GM18867 (cell line): ENCODE measurements around the gene PSMB7.

Experiments
- ATAC-seq: cut with Tn5 transposase; IDR thresholded peaks from one replicate; pipeline ENCODE4 v1.9.1; 2021; ENCODE audit warnings: mild to moderate bottlenecking, moderate library complexity; ENCODE audit not compliant: unreplicated experiment

Gene PSMB7

DNA sequence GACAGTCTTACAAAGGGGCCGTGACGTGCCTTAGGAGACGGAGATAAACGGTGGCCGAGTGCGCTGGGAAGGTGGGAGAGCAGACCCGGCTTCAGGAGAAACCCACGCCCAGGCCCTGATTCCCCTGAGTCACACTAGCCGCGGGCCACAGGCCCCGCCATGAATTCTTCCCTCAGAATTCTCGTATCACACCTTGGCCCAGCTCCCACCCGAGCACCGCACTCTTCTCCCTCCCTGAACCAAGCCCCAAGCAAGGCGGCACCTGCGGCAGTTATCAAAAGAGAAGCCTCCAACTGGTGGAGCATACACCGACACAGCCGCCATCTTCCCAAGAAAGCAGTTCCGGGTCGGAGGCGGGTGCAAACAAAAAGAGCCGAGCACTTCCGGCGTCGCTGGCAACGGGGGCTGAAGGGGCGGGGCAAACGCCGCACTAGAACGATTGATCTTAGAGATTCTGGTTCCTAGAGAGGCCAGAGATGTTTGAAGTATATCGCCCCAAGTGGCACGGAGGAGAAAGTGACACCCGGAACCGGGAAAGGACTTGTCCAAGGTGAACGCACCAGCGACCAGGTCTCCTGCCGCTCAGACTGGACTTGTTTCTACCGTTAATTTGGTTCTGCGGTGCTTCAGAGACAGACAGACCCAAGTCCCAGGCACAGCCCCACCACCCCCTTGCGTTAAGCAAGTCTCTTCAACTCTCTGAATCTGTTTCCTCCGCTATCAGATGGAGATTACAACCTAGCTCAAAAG is at the start of gene PSMB7:
TSS of gene PSMB7 (minus strand) at position 341 of the 750 bp plus-strand sequence. CDS start at position 324, 17 bp downstream.
- peak; percentile 89 for ATAC-seq

DNA sequence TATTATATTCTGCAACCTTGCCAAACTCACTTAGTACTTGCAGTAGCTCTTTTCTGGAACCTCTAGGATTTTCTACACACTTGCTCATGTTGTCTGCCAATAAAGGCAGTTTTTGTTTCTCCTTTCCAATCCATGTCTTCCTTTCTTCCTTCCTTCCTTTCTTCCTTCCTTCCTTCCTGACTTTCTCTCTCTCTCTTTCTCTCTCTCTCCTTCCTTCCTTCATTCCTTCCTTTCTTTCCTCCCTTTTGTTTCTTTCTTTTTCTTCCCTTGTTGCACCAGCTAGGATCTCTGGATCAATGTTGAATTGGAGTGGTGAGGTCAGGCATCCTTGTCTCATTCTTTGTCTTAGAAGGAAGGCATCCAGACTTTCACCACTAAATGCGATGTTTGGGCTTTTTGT is 47.5 kb upstream of the PSMB7 start:
- no peak for ATAC-seq

DNA sequence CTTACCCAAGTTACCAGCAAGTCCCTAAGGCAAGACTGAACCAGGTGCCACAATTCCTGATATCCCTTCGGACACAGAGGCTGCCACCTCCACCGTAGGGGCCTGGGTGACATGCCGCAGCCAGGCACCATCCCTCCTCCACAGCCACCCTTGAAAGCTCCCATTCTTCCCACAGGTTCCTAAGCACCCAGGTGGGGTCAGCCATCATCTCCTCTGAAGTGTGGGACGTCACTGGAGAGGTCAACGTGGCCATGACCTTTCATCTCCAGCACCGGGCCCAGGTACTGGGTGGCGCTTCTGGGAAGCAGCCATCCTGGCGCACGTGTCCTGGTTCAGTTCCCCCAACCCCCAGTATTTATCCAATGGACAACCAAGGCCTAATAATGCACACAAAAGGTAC is 43.2 kb upstream of the PSMB7 start:
- no peak for ATAC-seq

DNA sequence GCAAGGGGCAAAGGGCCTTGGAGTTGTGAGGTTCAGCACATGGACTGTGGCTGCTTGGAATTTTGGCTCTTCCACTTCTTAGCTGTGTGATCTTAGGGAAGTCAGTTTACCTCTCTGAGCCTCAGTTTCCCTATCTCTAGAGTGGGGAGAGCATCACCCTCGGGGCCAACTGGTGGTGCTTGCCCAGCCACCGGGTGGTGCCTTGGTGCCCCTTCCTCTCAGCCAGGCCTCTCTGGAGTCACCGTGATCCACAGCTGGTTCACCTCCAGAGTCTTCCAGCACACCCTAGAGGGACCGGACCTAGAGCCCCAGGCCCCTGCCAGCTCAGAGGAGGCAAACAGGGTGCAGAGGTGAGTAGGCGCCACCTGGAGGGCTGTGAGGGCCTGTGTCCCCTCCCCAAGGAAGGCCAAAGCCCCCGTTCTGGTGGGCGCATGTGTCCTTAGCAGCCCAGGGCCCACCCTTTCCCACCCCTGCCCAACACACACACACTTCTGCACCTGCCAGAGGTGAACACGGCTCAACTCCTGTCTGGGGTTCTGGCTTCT is 42.7 kb upstream of the PSMB7 start:
- no peak for ATAC-seq

DNA sequence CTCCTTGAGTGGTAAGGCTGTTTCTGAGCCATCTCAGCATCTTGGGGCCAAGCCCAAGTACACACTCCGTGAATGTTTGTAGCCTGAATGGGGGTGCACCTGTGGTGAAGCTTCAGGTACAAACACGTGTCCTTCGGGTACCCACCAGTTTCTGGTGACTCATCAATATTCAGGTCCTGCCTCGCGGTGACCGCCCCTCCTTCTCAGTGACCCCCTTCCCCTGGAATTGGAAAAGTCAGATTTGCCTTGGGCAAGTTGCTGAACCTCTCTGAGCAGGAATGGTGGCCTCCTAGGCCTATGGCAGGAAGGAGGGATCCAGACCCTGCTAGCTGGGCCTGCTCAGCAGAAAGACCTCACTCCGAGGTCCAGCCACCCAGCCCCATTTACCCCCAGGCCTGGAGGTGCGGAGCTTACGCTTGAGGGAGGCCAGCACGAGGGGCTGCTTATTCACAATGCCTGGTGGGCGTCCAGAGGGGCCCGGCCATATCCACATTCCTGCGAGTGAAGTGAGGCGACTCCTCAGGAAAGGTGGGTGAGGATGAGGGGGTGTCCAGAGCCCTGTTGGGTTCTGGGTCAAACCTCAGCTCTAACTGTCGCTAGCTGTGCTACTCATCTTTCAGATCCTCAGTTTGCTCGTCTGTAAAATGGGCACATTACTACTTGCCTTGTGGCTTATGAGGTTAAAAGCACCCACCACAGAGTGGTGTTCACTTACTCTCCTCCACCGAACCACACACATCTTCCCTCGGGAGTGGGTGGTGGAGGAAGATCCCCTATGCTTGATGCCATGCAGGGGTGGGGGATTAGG is 42.0 kb upstream of the PSMB7 start:
- no peak for ATAC-seq

DNA sequence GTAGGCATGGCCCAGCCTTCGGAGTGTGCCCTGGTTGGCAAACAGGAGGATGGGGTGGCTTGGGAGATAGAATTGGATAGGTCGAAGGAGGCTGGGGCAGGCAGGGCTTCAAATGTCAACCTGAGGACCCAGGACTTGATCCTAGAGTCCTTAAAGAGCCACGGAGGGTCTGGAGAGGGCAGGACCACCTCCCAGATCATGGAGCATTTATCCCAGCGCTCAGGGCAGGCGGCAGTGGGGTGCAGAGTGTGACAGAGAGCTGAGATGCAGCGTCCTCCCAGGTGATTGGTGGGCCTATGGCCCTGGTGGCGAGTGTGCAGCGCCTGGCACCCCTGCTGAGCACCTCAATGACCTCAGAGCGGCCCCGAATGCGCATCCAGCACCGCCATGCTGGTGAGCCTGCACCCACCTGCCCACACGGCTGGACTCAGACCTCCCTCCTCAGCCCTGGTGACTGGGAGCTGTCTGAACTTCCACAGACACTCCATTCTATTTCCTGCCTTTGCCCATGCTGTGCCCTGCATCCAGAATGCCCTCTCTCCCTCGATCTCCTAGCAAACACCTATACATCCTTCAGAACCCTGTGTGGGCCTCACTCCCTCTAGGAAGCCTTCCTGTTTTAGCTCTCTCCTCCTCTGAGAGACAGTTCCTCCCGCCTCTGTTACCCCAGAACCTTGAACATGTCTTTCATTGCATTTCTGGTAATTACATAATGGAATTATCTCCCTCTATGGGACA is 41.3 kb upstream of the PSMB7 start:
- no peak for ATAC-seq

DNA sequence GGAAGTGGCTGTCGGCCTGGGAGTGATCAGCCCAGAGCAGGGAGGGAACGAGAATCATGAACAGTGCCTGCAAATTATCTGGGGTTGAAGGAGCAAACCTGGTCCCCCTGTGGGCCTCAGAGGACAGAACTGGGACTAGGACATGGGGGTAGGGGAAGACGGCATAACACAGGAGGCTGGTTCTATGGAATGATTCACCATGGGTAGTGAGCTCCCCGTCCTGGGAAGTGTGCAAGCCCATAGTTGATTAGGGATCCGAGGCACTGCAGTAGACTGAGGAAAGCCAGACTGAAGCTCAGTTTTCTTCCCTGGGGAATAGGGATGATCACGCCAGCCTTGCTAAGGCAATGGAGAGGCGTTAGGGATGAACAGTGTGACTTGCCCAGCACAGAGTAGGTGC is 40.6 kb upstream of the PSMB7 start:
- no peak for ATAC-seq

DNA sequence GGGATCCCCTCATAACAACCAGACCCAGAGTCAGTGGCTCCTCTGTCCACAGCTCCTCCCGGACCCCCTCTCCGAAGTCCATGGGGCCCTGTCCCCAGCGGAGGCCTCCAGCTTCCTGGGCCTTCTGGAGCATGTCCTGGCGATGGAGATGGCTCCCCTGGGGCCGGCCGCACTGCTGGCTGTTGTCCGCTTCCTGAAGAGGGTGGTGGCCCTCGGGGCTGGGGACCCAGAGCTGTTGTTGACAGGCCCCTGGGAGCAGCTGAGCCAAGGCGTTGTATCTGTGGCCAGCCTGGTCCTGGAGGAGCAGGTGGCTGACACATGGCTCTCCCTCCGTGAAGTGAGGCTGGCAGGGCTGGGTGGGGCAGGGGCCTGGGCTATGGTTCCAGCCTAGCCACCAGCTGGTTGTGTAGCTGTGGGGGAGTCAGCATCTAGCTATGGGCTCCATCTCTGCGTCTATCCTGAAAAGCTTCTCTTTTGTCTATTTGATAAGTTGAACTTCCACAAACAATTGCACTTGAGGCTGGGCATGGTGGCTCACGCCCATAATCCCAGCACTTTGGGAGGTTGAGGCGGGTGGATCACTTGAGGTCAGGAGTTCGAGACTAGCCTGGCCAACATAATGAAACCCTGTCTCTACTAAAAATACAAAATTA is 39.7 kb upstream of the PSMB7 start:
- no peak for ATAC-seq

DNA sequence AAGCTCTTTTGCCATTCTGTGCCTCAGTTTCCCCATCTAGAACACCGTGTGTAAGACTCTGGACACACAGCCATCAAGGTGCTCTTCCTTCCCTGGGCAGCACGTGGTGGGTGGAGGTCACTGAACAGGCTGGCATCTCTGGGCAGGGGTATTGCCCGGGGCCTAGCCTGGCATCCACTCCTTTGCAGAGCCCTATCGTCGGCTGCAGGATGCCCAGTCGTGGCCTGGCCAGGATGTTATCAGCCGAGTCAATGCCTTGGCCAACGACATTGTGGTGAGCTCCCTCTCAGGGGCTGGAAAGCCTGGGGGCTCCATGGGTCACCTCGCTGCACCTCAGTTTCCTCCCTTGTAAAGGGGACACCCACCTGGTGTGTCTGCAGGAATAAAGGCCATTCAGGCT is 39.1 kb upstream of the PSMB7 start:
- no peak for ATAC-seq

DNA sequence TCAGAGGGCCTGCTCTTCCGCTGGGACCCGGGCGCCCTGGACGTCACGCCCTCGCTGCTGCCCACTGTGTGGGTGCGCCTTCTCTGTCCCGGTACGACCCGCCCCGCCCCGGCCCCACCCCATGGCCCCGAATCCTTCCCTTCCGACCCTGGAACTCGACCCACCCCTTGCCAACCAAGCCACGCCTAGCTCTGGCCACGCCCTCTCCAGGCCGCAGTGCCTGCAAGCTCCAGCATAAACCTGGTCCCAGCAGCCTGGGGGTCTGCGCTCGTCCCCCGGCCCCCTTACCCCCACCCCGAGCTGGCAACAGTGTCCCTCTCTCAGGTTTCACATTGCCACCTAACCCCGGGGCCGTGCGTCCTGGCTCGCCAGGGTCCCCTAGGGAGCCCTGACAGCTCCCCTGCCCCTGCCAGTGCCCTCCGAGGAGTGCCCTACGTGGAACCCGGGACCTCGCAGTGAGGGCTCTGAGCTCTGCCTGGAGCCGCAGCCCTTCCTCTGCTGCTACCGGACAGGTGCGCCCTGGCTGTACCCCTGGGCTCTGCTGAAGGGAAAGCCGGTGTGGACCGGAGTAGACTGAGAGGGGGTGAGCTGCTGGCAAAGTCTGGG is 38.4 kb upstream of the PSMB7 start:
- no peak for ATAC-seq

DNA sequence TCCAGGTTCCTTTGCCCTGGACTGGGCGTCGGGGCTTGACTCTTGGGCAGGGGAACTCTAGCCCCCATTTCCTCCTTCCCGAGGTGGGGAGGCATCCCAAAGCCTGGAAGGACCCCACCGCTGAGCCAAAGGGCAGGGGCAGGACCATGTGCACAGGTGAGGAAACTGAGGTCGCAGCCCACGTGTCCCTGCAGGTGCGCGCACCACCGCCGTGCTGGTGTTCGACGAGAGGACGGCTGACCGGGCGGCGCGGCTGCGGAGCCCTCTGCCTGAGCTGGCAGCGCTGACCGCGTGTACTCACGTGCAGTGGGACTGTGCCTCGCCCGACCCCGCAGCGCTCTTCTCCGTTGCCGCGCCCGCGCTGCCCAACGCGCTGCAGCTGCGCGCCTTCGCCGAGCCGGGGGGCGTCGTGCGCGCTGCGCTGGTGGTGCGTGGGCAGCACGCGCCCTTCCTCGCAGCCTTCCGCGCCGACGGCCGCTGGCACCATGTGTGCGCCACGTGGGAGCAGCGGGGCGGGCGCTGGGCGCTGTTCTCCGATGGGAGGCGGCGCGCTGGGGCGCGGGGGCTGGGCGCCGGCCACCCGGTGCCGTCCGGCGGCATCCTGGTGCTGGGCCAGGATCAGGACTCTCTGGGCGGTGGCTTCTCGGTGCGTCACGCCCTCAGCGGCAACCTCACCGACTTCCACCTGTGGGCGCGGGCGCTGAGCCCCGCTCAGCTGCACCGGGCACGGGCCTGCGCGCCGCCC is 37.8 kb upstream of the PSMB7 start:
- no peak for ATAC-seq

DNA sequence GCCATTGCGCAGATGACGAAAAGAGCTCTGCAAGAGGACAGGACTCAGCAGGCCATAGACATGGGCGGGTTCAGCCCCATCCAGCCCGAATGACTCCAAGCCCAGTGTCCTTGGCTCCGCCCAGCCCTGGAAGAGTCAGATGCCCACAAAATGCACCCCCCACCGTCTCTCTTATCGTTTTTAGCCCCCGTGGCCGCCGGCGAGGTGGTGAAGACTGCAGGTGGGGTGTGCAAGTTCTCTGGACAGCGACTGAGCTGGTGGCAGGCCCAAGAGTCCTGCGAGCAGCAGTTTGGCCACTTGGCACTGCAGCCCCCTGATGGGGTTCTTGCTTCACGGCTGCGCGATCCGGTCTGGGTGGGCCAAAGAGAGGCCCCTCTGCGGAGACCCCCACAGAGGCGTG is 37.1 kb upstream of the PSMB7 start:
- ATAC-seq = no peak

DNA sequence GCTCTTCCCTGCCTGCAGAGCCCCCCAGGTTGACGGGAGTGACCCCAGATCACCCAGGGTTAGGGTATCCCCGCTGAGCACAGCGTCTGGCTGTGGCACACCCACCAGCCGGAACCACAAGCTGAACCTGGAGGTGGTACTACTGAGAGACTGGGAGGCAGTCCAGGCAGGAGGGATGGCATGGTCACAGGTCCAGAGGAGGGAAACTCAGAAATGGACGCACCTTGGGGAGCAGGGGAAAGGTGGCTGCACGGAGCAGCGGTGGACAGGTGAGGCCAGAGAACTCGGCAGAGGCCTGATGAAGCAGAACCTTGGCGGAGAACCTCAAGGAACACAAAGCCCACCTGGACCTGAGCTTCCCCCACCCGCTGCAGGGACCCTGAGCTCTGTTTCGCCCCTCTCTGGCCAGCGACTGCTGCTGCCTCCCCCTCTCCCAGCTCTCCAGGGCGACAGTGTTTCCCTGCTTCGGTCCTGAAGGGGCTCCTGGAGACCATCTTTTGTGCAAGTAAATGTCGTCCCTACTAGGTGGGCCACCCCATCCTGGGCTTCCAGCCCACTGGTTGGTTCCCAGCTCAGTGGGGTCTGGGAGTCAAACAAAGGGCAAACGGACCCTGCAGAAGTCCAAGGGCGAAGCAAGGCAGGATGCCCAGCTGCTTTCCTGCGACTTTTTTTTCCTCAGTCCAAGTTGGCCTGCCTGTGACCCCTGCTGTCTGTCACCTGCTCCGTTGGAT is 35.9 kb upstream of the PSMB7 start:
- no peak for ATAC-seq

DNA sequence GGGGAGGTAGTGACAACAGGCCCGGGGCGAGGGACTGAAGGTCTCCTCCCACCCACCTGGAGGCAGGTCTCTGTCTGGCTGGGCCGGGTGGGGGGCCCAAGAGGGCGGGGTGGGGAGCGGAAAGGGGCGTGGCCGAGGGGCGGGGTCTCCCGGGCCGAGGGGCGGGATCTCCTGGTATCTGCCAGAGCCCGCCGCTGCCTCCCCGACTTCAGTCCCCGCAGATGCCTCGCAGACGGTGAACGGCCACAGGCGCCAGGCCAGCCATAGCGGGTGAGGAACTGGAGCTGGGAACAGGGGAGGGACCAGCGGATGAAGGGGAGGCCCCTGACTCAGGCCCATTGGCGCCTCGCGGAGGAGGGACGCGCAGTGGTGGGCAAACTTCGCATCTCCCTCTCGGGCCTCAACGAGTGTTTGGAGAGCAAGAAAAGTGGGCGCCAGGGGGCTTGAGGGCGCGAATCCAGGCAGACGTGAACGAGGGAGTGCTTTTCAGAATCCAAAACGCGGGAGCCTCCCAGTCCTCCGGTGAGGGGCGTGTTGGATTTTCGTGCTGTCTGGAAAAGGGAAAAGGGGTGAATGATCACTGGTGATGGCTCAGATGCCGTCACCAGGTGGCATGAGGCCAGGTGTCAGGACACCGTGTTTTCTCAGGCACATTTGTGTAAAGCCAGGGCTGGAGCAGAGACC is 35.1 kb upstream of the PSMB7 start, which contains the start of gene ADGRD2:
TSS of gene ADGRD2 (plus strand) at position 211 of the 684 bp plus-strand sequence. CDS start 1,216 bp downstream, outside the sequence.
- ATAC-seq = no peak

DNA sequence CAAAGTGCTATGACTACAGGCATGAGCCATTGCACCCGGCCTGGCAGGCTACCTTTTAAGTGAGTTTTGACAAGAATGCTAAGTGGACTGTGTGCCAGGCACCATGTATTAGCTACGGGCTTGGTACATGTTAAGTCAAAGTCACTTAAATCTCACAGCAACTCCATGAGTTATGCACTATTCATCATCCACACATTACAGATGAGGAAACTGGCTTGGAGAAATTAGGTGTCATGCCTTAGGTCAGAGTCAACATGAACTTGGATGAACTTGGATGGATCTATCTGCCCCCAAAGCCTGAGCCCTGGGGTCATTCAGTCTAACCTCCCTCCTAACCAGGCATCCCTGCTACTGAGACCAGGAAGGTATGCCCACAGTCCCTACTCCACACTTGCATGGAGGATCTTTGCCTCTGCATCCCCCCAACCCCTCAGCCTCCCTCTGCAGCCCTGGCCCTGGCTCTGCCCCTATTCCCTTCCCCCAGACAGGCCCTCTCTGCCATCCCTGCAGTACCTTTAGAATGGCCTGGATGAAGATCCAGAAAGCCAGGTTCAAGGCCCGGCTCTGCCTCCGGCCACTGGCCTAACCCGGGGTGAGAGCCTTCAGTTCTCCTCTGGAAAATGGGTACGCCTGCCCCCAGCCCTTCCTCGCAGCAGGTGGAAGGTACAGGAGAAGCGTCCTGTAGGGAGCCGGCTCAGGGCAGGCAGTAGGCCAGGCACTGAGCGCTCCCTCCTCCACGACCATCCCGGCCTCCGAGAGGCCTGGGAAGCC is 34.3 kb upstream of the PSMB7 start:
- ATAC-seq = no peak

DNA sequence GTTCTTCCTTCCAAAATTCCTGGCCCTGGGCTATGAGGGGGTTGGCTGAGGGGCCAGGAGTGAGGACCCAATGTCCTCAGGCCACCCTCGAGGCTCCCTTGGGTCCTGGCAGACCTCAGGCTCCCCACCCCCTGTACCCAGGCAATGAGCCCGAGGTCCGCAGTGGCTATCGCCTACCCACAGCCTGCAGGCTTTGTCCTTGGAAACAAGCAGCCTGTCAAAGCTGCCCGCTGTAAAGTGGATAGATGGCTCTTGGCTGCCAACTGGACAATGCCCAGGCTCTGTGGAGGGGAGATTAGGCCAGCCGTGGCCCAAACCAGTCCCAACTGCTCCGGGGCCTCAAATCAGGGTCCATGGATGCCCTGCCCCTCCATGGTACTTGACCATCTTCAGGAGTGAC is 32.8 kb upstream of the PSMB7 start:
- ATAC-seq = no peak

DNA sequence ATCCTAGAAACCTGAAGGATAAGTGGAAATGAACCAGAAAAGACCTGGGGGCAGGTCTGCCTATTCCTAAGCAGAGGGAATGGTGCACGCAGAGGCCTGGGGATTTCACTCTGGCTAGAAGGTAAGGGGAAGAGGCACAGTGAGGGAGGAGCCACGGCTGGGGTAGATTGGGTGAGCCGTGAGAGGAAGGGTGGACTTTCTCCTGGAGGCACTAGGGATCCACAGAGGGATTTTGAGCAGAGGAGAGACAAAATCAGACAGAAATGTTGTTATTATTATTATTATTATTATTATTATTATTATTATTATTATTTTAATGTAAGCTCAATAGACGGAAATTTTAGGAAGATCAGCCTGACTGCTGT is 32.0 kb upstream of the PSMB7 start:
- no peak for ATAC-seq

DNA sequence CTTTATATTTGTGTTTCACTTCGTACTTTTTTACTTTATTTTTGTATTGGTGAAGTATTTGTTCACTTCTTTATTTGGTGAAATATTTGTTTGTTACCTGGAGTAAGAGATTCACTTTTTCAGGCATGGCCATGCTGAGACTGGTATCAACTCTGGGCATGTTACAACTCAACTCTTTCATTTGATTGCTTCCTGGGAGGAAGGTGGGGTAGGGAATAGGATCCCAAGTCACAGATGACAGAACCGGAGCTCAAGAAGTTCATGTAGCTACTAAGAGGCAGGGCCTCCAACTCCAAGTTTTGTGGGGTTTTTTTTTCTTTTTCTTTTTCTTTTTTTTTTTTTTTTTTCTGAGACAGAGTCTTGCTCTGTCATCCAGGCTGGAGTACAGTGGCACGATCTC is 28.9 kb upstream of the PSMB7 start:
- ATAC-seq = no peak
